ENCODE results near the gene FBXO31.

Gene FBXO31

GRCh38 chr16:87383505-87384161 is at the start of gene FBXO31:
Gene FBXO31 (minus strand): TSS chr16:87383776. CDS start chr16:87383744, 32 bp downstream.
- DNase-seq: peak; percentile 89 to 96 (median 94)

GRCh38 chr16:87432330-87432915 is 48.8 kb upstream of the FBXO31 start:
- no peak for DNase-seq

- DNase-seq: no peak
Measured at GRCh38 chr16:87431926-87432325, 48.4 kb upstream of the FBXO31 start.

- DNase-seq: no peak
Measured at GRCh38 chr16:87426423-87427215, 43.0 kb upstream of the FBXO31 start.

- no peak for DNase-seq
Measured at GRCh38 chr16:87425941-87426340, 42.4 kb upstream of the FBXO31 start.

GRCh38 chr16:87424266-87424665 is 40.7 kb upstream of the FBXO31 start:
- no peak for DNase-seq

- no peak for DNase-seq
Measured at GRCh38 chr16:87423429-87423828, 39.9 kb upstream of the FBXO31 start.

- no peak for DNase-seq
Measured at GRCh38 chr16:87422106-87422505, 38.5 kb upstream of the FBXO31 start.

- DNase-seq: no peak
Measured at GRCh38 chr16:87421003-87421912, 37.7 kb upstream of the FBXO31 start.

GRCh38 chr16:87420026-87421002 is 36.7 kb upstream of the FBXO31 start:
- DNase-seq: no peak

- no peak for DNase-seq
Measured at GRCh38 chr16:87418644-87419043, 35.1 kb upstream of the FBXO31 start.

GRCh38 chr16:87418216-87418615 is 34.6 kb upstream of the FBXO31 start:
- no peak for DNase-seq

- no peak for DNase-seq
Measured at GRCh38 chr16:87417528-87417910, 33.9 kb upstream of the FBXO31 start.

- peak; percentile 64 to 67 (median 65) for DNase-seq
Measured at GRCh38 chr16:87416826-87417527, 33.4 kb upstream of the FBXO31 start.

GRCh38 chr16:87415441-87415840 is 31.9 kb upstream of the FBXO31 start:
- DNase-seq: no peak

GRCh38 chr16:87414251-87414680 is 30.7 kb upstream of the FBXO31 start:
- DNase-seq: no peak

- DNase-seq: no peak
Measured at GRCh38 chr16:87412996-87413421, 29.4 kb upstream of the FBXO31 start.

GRCh38 chr16:87412371-87412995 is 28.9 kb upstream of the FBXO31 start:
- no peak for DNase-seq

GRCh38 chr16:87411375-87412271 is 28.0 kb upstream of the FBXO31 start:
- no peak for DNase-seq

All from suppressor macrophage treated with lipopolysaccharide for 1 hour (primary cell).